ENCODE data around the gene NEDD4L. TPM values are rescaled to one million over a fixed set of nuclear protein-coding genes. Genes with fewer than 3 reads are reported as not detected.

NEDD4L gene
- total and polyA plus RNA-seq, 10 of the 15 experiments (the other 5 are each of a cell fraction or from before 2014, with no cell fraction given), result 7.4 to 24.0 (median 17.7) TPM

- POLR2A ChIA-PET, result no interaction called here
- no TSS peak for BruUV-seq (replicated peaks)
- TF ChIP-seq, protein P1, sequence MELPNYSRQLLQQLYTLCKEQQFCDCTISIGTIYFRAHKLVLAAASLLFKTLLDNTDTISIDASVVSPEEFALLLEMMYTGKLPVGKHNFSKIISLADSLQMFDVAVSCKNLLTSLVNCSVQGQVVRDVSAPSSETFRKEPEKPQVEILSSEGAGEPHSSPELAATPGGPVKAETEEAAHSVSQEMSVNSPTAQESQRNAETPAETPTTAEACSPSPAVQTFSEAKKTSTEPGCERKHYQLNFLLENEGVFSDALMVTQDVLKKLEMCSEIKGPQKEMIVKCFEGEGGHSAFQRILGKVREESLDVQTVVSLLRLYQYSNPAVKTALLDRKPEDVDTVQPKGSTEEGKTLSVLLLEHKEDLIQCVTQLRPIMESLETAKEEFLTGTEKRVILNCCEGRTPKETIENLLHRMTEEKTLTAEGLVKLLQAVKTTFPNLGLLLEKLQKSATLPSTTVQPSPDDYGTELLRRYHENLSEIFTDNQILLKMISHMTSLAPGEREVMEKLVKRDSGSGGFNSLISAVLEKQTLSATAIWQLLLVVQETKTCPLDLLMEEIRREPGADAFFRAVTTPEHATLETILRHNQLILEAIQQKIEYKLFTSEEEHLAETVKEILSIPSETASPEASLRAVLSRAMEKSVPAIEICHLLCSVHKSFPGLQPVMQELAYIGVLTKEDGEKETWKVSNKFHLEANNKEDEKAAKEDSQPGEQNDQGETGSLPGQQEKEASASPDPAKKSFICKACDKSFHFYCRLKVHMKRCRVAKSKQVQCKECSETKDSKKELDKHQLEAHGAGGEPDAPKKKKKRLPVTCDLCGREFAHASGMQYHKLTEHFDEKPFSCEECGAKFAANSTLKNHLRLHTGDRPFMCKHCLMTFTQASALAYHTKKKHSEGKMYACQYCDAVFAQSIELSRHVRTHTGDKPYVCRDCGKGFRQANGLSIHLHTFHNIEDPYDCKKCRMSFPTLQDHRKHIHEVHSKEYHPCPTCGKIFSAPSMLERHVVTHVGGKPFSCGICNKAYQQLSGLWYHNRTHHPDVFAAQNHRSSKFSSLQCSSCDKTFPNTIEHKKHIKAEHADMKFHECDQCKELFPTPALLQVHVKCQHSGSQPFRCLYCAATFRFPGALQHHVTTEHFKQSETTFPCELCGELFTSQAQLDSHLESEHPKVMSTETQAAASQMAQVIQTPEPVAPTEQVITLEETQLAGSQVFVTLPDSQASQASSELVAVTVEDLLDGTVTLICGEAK (IDR thresholded peaks at IDR 0.05; ENCODE audit: borderline replicate concordance), result no peak
- TF ChIP-seq NR2C2 (IDR thresholded peaks at IDR 0.05; ENCODE audit: borderline replicate concordance, control insufficient read depth, insufficient read length, low read depth), result no peak
- no peak for TF ChIP-seq SRF (IDR thresholded peaks at IDR 0.05; ENCODE audit: low read depth in 2 of 2, low read length in 2 of 2)
- no peak for TF ChIP-seq FOXM1 (IDR thresholded peaks at IDR 0.05; ENCODE audit: low read depth, low read length)
- no peak for TF ChIP-seq CBFB (IDR thresholded peaks at IDR 0.05; ENCODE audit: low read depth)
- TF ChIP-seq BHLHE40 (IDR thresholded peaks at IDR 0.05; ENCODE audit: borderline replicate concordance in 1 of 2, low read depth in 2 of 2, low read length in 1 of 2), result no peak
- TF ChIP-seq HDGF (IDR thresholded peaks at IDR 0.05), result no peak
- TF ChIP-seq BMI1 (IDR thresholded peaks at IDR 0.05; ENCODE audit: borderline replicate concordance), result no peak
- TF ChIP-seq NFXL1 (IDR thresholded peaks at IDR 0.05; ENCODE audit: borderline replicate concordance), result no peak
- no peak for TF ChIP-seq NR2F1 (conservative IDR thresholded peaks at IDR 0.05)
- no peak for TF ChIP-seq POLR2AphosphoS2 (IDR thresholded peaks at IDR 0.05; ENCODE audit: low read depth, low read length)
- no peak for TF ChIP-seq TAF1 (IDR thresholded peaks at IDR 0.05; ENCODE audit: borderline replicate concordance, low read depth, low read length)
- no peak for TF ChIP-seq FOS (IDR thresholded peaks at IDR 0.05; ENCODE audit: borderline replicate concordance, extremely low read depth, insufficient read length)
- no peak for TF ChIP-seq EZH2 (IDR thresholded peaks at IDR 0.05; ENCODE audit: borderline replicate concordance, control insufficient read depth, low read depth, low read length)
- CTCF ChIA-PET, result interaction anchor here (0.6 kb wide), 1 partner anchor 175 kb away, joined by 3 read pairs; no protein-coding TSS in a partner anchor
- no peak for DNase-seq (ENCODE audit: low read depth, low spot score)
- SMC1A ChIA-PET (ENCODE audit: uncharacterized antibody, unreplicated experiment), result no interaction called here
- ATAC-seq, result no peak
- Histone ChIP-seq H3K79me2 (ENCODE audit: control insufficient read depth, insufficient read depth, low read length) (no peaks in the 10 kb centered on the region), H3K27ac (ENCODE audit: control insufficient read depth, insufficient read depth) (no peak overlapping the region), H3K4me2 (ENCODE audit: control insufficient read depth, insufficient read depth) (no peak overlapping the region), H2AFZ (ENCODE audit: control insufficient read depth, low read depth, low read length) (no peak overlapping the region), H3K4me1 (ENCODE audit: control insufficient read depth, insufficient read depth, low read length) (no peaks in the 10 kb centered on the region), H3K9me3 (replicated peaks; ENCODE audit: control insufficient read depth, insufficient read depth, low read length) (no peaks in the 10 kb centered on the region), H4K20me1 (ENCODE audit: control insufficient read depth, insufficient read depth) (no peaks in the 10 kb centered on the region; the same call in 1 of the 2 replicates), H3K9ac (ENCODE audit: control insufficient read depth, insufficient read depth, low read length) (no peak overlapping the region), H3K36me3 (ENCODE audit: control insufficient read depth in 2 of 2, insufficient read depth in 2 of 2, low read length in 1 of 2) (no peaks in the 10 kb centered on the region), H3K4me3 (no peak overlapping the region), H3K27me3 (replicated peaks in 1 of 2; ENCODE audit: control insufficient read depth in 2 of 2, insufficient read depth in 2 of 2, low read length in 1 of 2) (no peaks in the 10 kb centered on the region)
- in situ Hi-C loops (cut with MboI), result no loop called here
- 85% methylated on average over 4 of the region's 4 CpGs for WGBS (ENCODE audit: insufficient coverage, insufficient replicate concordance, low lambda C conversion rate, missing lambda C conversion rate)
- RAD21 ChIA-PET (ENCODE audit: unreplicated experiment), result no interaction called here
- intact Hi-C loops (cut with micrococcal nuclease; ENCODE audit: unreplicated experiment), result no loop called here
- no peak for FAIRE-seq
Measured at GRCh38 chr18:58354051-58354450, 310.0 kb downstream of the NEDD4L start.
